Cardiac fibroblast (primary cell): Measurements from ENCODE around the gene HSPA13.
"Not testable (repeated sequence)": the region's sequence is repeated elsewhere in the genome, so short reads cannot be mapped to it uniquely, and the experiment has no call there.

Experiments used
- DNase-seq, 2 donors: peaks; one replicate each; pipeline versions ENCODE4 v3.0.0 to v3.0.0-alpha.2; 2010; ENCODE audit warnings: low read depth in 2 of 2
- H3K4me3 ChIP-seq, 2 donors: replicated peaks in 1 of 2; 1 replicate in 1 of 2; 2 replicates in 1 of 2; pipeline ENCODE4 v1.5.1; 2011; ENCODE audit warnings: low read depth in 2 of 2, low read length in 2 of 2, mild to moderate bottlenecking in 2 of 2, moderate library complexity in 1 of 2
- TF ChIP-seq, protein P1 (sequence below): IDR thresholded peaks from one replicate; pipeline ENCODE4 v1.5.1; 2011; ENCODE audit warnings: low read depth, mild to moderate bottlenecking, low read length, inconsistent platforms

The HSPA13 gene

GRCh38 chr21:14361958-14362357 is 21.0 kb downstream of the HSPA13 start:
- TF ChIP-seq, protein P1, sequence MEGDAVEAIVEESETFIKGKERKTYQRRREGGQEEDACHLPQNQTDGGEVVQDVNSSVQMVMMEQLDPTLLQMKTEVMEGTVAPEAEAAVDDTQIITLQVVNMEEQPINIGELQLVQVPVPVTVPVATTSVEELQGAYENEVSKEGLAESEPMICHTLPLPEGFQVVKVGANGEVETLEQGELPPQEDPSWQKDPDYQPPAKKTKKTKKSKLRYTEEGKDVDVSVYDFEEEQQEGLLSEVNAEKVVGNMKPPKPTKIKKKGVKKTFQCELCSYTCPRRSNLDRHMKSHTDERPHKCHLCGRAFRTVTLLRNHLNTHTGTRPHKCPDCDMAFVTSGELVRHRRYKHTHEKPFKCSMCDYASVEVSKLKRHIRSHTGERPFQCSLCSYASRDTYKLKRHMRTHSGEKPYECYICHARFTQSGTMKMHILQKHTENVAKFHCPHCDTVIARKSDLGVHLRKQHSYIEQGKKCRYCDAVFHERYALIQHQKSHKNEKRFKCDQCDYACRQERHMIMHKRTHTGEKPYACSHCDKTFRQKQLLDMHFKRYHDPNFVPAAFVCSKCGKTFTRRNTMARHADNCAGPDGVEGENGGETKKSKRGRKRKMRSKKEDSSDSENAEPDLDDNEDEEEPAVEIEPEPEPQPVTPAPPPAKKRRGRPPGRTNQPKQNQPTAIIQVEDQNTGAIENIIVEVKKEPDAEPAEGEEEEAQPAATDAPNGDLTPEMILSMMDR: no peak
- H3K4me3 ChIP-seq: no peak overlapping the region
- peak; percentile 49 to 80 for DNase-seq

- no peak overlapping the region for H3K4me3 ChIP-seq
- TF ChIP-seq, protein P1: no peak
- DNase-seq: peak; percentile 4 to 59
These were observed 24.2 kb downstream of the HSPA13 start for GRCh38 chr21:14358775-14359174.

GRCh38 chr21:14356746-14357145 is 26.2 kb downstream of the HSPA13 start:
- TF ChIP-seq, protein P1: no peak
- peak in 1 of 2 donors; percentile 18 for DNase-seq
- no peak overlapping the region for H3K4me3 ChIP-seq

DNA sequence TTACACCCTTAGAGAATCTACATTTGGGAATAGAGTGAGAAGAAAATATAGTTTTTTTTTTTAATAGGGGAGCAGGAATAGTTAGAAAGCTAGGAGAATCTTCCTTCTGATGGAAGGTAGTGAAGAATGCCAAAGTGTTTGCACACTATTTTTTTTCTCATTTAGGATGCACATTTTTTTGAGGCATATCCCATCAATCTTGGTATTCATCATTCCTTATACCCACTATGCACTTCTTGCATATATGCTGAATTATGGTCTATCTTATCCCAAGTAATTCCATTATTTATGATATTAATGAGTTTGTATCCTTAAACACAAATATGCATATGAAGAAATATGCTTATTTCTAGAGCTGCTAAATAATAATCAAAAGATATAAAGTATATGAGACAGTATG is 28.4 kb downstream of the HSPA13 start:
- TF ChIP-seq, protein P1: no peak
- H3K4me3 ChIP-seq: no peak overlapping the region
- no peak for DNase-seq

DNA sequence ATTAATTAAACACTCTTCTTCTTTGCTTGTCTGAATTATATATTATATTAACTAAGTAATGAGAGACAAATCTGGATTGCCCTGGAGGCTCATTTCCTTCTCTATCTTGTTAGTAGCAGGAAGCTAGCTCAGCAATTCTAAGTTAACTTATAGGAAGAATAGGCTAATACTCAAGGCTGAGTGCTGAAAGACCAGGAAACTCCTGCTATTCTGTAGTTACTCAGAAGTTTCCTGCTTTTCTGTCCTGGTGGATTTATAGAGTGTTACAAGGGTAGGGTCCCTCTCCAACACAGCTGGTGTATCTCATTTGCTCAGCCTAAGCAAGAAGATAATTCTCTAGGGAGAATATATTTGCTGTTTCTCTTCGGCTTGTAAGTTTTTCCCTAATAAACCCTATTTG is 29.2 kb downstream of the HSPA13 start:
- H3K4me3 ChIP-seq: no peak overlapping the region
- no peak for DNase-seq
- TF ChIP-seq, protein P1: no peak

DNA sequence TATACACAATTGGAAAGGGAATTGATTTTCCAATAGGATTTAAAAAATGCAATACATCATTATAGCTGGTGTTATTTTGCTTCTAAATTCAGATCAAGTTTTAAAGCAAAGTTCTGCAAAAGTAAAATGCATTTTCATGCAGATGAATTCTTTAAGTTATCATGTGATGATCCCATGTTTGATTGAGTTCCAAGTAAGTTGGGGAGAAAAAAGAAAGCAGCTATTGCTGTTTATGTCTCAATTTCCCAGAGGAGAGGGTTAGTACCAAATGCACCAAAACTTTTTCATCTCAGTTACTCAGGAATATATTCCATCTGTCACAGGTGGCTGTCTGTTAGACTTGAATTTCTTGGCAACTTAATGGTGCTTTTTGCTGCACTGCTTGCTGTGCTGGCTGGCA is 29.7 kb downstream of the HSPA13 start:
- TF ChIP-seq, protein P1: no peak
- no peak overlapping the region for H3K4me3 ChIP-seq
- no peak for DNase-seq

DNA sequence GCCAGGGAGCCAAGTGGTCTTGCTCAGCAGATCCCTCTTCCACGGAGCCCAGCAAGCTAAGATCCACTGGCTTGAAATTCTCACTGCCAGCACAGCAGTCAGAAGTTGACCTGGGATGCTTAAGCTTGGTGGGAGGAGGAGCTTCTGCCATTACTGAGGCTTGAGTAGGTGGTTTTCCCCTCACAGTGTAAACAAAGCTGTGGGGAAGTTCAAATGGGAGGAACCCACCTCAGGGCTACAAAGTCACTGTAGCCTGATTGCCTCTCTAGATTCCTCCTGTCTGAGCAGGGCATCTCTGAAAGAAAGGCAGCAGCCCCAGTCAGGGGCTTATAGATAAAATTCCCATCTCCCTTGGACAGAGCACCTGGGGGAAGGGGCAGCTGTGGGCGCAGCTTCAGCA is 55.6 kb downstream of the HSPA13 start:
- not testable (repeated sequence) for DNase-seq, H3K4me3 ChIP-seq
